GM12872 (cell line): Measurements from ENCODE around the gene TRMT1L.

Experiments
- TF ChIP-seq, protein P1 (sequence below): IDR thresholded peaks from 3 replicates; pipeline ENCODE4 v1.5.1; 2011; ENCODE audit warnings: low read depth, mild to moderate bottlenecking, low read length, moderate library complexity; ENCODE audit not compliant: insufficient read depth

The TRMT1L gene

DNA sequence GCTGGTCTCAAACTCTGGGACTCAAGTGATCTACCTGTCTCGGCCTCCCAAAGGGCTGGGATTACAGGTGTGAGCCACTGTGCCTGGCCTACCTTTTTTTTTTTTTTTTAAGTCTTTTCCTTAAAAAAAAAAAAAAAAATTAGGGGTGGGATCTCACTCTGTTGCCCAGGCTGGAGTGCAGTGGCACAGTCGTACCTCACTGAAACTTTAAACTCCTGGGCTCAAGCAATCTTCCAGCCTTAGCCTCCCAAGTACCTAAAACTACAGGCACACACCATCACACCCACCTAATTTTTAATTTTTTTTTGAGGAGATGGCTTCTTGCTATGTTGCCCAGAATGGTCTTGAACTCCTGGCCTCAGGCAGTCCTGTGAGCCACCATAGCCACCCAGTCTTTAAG, 72.9 kb downstream of the TRMT1L start:
- TF ChIP-seq, protein P1, sequence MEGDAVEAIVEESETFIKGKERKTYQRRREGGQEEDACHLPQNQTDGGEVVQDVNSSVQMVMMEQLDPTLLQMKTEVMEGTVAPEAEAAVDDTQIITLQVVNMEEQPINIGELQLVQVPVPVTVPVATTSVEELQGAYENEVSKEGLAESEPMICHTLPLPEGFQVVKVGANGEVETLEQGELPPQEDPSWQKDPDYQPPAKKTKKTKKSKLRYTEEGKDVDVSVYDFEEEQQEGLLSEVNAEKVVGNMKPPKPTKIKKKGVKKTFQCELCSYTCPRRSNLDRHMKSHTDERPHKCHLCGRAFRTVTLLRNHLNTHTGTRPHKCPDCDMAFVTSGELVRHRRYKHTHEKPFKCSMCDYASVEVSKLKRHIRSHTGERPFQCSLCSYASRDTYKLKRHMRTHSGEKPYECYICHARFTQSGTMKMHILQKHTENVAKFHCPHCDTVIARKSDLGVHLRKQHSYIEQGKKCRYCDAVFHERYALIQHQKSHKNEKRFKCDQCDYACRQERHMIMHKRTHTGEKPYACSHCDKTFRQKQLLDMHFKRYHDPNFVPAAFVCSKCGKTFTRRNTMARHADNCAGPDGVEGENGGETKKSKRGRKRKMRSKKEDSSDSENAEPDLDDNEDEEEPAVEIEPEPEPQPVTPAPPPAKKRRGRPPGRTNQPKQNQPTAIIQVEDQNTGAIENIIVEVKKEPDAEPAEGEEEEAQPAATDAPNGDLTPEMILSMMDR: no peak

DNA sequence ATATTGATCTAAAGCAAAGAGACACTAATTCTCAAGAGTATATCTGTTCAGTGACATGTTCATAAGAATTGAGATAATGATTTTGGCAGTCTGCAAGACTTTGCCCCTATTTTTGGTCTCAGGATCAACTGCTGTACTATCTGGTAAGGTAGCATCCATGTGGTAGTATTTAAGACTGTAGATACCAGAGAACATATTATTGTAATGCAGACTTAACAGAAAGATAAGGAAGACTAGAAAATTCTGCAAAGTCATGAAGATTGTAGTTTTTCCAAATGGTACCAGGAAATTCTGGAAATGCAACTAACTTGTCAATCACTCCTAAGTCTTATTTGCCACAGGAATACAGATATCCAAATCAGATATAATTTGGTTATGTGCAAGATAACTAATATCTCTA, 76.3 kb downstream of the TRMT1L start:
- TF ChIP-seq, protein P1: no peak

DNA sequence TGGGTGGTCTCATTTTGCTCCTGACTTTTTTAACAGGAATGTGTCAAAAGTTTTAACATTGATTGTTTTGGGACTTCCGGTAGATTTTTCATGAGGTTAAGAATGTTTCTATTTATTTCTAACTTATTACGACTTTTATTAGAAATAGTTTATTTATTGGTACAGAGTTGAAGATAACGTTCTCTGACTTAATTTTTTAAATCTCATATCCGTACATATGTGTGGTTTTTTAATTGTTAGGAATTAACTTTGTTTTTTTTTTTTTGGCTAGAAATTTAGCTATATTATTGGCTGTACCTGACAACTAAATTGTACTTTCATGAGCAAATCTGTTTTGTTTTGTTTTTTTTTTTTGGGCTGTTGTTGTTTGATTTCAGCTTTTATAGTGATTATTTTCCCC, 79.4 kb downstream of the TRMT1L start:
- TF ChIP-seq, protein P1: no peak

DNA sequence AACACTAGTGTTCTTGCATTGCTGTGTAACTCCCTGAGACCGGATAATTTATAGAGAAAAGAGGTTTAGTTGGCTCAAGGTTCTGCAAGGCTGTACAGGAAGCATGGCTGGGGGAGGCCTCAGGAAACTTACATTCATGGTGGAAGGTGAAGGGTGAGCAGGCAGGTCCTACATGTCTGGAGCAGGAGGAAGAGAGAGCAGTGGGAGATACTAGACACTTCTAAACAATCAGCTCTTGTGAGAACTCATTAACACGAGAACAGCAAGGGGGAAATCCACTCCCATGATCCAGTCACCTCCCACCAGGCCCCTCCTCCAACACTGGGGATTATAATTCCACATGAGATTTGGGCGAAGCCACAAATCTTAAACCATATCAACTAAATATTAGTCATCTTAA, 81.3 kb downstream of the TRMT1L start:
- TF ChIP-seq, protein P1: no peak

DNA sequence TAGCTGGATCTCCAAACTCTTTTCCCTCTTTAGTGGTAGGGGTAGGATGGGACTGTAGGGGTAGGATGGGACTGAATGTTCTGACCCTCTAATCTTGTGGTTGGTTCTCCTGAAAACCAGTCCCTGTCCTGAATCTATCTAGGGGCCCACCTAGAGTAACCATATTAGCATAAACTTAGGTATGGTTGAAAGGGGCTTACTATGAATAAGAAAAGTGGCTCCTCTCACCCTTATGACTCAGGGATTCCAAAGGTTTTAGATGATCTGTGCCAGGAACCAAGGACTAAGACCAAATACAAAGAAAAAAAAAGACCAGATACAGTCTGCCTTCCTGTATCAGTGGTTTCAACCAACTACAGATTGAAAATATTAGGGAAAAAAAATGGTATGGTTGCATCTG, 82.4 kb downstream of the TRMT1L start:
- TF ChIP-seq, protein P1: no peak

DNA sequence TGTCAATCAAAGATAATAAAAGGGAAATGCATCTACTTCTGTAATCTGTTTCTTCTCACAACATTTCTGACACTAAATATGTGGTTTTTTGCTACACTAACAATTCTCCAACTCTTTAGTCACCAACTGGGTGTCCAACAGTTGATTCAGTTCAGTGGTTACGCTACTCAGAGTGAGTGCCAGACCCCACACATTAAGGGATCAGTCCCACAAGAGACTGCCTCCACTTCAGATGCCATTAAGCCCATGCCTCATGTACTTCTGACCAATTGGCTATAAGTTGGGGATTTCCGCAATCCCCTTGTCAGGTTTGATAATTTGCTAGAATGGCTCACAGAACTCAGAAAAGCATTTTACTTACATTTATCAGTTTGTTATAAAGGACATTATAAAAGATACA, 83.0 kb downstream of the TRMT1L start:
- TF ChIP-seq, protein P1: no peak

DNA sequence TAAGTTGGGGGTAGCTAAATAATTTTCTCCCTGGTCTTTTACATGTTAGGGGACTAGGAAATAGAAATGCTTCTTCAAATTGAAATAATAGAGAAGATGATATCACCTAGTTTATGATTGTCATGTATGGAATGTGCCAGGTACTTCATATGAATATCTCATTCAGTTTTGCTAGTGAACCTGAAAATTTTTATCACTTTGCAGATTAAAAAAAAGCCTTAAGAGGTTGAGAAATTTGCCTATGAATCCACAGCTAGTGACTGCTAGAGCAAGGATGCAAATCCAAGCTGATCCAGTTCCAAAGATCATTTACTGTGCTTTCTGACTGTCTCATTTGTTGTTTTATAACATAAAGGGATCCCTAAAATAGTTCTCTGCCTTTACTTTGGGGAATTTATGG, 86.7 kb downstream of the TRMT1L start:
- TF ChIP-seq, protein P1: no peak
